GM23338 (cell line): ENCODE measurements around the gene SPTLC2. TPM values are rescaled to one million over a fixed set of nuclear protein-coding genes. Genes with fewer than 3 reads are reported as not detected.

Experiments used
- ATAC-seq: fragments of 200-7000 bp; cut with Tn5 transposase; 3 replicates; pipeline ENCODE4 v1.9.1; 2020
- DNase-seq: peaks from one replicate; pipeline ENCODE4 v3.0.0-alpha.2; 2015; ENCODE audit warnings: low spot score
- H2AFZ ChIP-seq: fragments of 200-600 bp; sonication (generic); 2 replicates; pipeline ENCODE4 v1.8.0; 2016; ENCODE audit warnings: antibody characterized with exemption, mild to moderate bottlenecking, moderate library complexity
- H3F3A ChIP-seq: fragments of 200-600 bp; sonication (generic); replicated peaks from 2 replicates; pipeline ENCODE4 v1.8.0; 2017; ENCODE audit warnings: antibody characterized with exemption, mixed run types, low read depth
- H3K27ac ChIP-seq: fragments of 200-600 bp; sonication (generic); 2 replicates; pipeline ENCODE4 v1.6.1; 2016; ENCODE audit warnings: low read depth
- H3K27me3 ChIP-seq: fragments of 200-600 bp; sonication (generic); 2 replicates; pipeline ENCODE4 v1.8.0; 2016; ENCODE audit warnings: mild to moderate bottlenecking, mixed run types, moderate library complexity; ENCODE audit not compliant: insufficient read depth
- H3K36me3 ChIP-seq: fragments of 200-600 bp; sonication (generic); 2 replicates; pipeline ENCODE4 v1.8.0; 2016; ENCODE audit warnings: mild to moderate bottlenecking; ENCODE audit not compliant: insufficient read depth
- H3K4me1 ChIP-seq: fragments of 200-600 bp; sonication (generic); 2 replicates; pipeline ENCODE4 v1.8.0; 2016; ENCODE audit warnings: mild to moderate bottlenecking, moderate library complexity; ENCODE audit not compliant: insufficient read depth
- H3K4me2 ChIP-seq: fragments of 200-600 bp; sonication (generic); 2 replicates; pipeline ENCODE4 v1.7.1; 2017; ENCODE audit warnings: mixed run types
- H3K4me3 ChIP-seq: fragments of 200-600 bp; sonication (generic); 2 replicates; pipeline ENCODE4 v1.6.1; 2016; ENCODE audit warnings: mixed run types
- H3K79me2 ChIP-seq: fragments of 200-600 bp; sonication (generic); replicated peaks from 2 replicates; pipeline ENCODE4 v1.8.0; 2017; ENCODE audit warnings: mild to moderate bottlenecking; ENCODE audit not compliant: insufficient read depth
- H3K9me2 ChIP-seq: fragments of 200-600 bp; sonication (generic); 2 replicates; pipeline ENCODE4 v1.8.0; 2017; ENCODE audit not compliant: insufficient read depth
- H4K20me1 ChIP-seq: fragments of 200-600 bp; sonication (generic); replicated peaks from 2 replicates; pipeline ENCODE4 v1.8.0; 2017; ENCODE audit warnings: mild to moderate bottlenecking; ENCODE audit not compliant: insufficient read depth
- H3K27ac Mint-ChIP-seq: 2 replicates; pipeline ENCODE4 v1.8.0; 2020; ENCODE audit warnings: inconsistent platforms, mild to moderate bottlenecking, moderate library complexity, mixed read lengths
- H3K27me3 Mint-ChIP-seq: 3 replicates; pipeline ENCODE4 v1.8.0; 2022; ENCODE audit warnings: low read depth, mild to moderate bottlenecking, moderate library complexity, mixed read lengths, inconsistent platforms; ENCODE audit not compliant: insufficient read depth, poor library complexity
- H3K36me3 Mint-ChIP-seq: 3 replicates; pipeline ENCODE4 v1.8.0; 2021; ENCODE audit warnings: low read depth, mild to moderate bottlenecking, inconsistent platforms, moderate library complexity, mixed read lengths
- H3K4me1 Mint-ChIP-seq: 3 replicates; pipeline ENCODE4 v1.8.0; 2020; ENCODE audit warnings: mild to moderate bottlenecking, inconsistent platforms, mixed read lengths
- H3K4me3 Mint-ChIP-seq: 3 replicates; pipeline ENCODE4 v1.8.0; 2021; ENCODE audit warnings: moderate library complexity, mild to moderate bottlenecking, inconsistent platforms, mixed read lengths
- H3K9me3 Mint-ChIP-seq: 3 replicates; pipeline ENCODE4 v1.8.0; 2020; ENCODE audit warnings: moderate library complexity, mild to moderate bottlenecking, inconsistent platforms, mixed read lengths
- ETS1 ChIP-seq: IDR thresholded peaks from 2 replicates; pipeline ENCODE4 v1.6.1; 2016; ENCODE audit warnings: antibody characterized with exemption
- STAT1 ChIP-seq: IDR thresholded peaks from one replicate; pipeline ENCODE4 v1.6.1; 2016; ENCODE audit warnings: antibody characterized with exemption; ENCODE audit not compliant: unreplicated experiment
- ZNF462 ChIP-seq: fragments of 250-450 bp; sonication (Bioruptor Pico); IDR thresholded peaks from 2 replicates; pipeline ENCODE4 v1.5.0; 2020; ENCODE audit warnings: mild to moderate bottlenecking, moderate library complexity
- polyA plus RNA-seq: library from polyadenylated mRNA; unstranded; fragments of >200 nt; fragmentation: Nextera tagmentation; extraction: Ambion mirVana; gene quantifications from 2 replicates; pipeline ENCODE4 v1.2.1, GENCODE V29; 2016
- total RNA-seq: library from RNA; depleted of rRNA; stranded (reverse); fragments of >200 nt; shearing (Covaris generic); gene quantifications from 2 replicates; pipeline ENCODE4 v1.2.3, GENCODE V29; 2014
- TF ChIP-seq, protein P1 (sequence below): IDR thresholded peaks from one replicate; pipeline ENCODE4 v1.6.1; 2018; ENCODE audit warnings: antibody characterized with exemption; ENCODE audit not compliant: unreplicated experiment

SPTLC2 gene
- total and polyA plus RNA-seq, 2 experiments from 2014 or later, result 22.3 to 38.9 TPM

- no peak for TF ChIP-seq ETS1
These were observed 93.3 kb downstream of the SPTLC2 start (continued) for GRCh38 chr14:77523109-77523508.

DNA sequence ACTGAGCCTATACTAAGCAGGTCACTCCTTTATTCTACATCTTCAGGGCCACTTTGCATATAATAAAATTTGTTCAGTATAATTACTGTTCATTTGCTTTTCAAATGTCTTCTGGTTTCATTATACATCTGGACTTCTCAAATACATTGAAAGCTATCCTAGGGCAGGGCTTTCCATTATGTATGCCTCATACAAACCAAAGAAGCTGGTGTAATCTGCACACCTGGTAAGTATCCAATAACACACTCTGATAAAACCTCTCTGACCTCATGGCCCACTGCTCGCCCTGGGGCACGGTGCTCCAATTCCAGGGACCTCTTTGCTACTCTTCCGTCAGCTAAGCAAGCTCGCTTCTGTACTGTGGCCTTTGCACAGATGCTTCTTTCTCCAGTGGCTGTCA lies 95.9 kb downstream of the SPTLC2 start:
- H2AFZ ChIP-seq, result no peak overlapping the region
- Mint-ChIP-seq H3K4me1 (no peaks in the 10 kb centered on the region), H3K36me3 (peaks cover 22% of the 10 kb centered on the region), H3K9me3 (no peaks in the 10 kb centered on the region), H3K4me3 (no peak overlapping the region), H3K27ac (no peak overlapping the region), H3K27me3 (peaks cover 3% of the 10 kb centered on the region)
- no peak overlapping the region for H3K4me2 ChIP-seq
- DNase-seq, result no peak
- H3K4me3 ChIP-seq, result no peak overlapping the region
- H3K36me3 ChIP-seq, result no peaks in the 10 kb centered on the region
- TF ChIP-seq, protein P1, sequence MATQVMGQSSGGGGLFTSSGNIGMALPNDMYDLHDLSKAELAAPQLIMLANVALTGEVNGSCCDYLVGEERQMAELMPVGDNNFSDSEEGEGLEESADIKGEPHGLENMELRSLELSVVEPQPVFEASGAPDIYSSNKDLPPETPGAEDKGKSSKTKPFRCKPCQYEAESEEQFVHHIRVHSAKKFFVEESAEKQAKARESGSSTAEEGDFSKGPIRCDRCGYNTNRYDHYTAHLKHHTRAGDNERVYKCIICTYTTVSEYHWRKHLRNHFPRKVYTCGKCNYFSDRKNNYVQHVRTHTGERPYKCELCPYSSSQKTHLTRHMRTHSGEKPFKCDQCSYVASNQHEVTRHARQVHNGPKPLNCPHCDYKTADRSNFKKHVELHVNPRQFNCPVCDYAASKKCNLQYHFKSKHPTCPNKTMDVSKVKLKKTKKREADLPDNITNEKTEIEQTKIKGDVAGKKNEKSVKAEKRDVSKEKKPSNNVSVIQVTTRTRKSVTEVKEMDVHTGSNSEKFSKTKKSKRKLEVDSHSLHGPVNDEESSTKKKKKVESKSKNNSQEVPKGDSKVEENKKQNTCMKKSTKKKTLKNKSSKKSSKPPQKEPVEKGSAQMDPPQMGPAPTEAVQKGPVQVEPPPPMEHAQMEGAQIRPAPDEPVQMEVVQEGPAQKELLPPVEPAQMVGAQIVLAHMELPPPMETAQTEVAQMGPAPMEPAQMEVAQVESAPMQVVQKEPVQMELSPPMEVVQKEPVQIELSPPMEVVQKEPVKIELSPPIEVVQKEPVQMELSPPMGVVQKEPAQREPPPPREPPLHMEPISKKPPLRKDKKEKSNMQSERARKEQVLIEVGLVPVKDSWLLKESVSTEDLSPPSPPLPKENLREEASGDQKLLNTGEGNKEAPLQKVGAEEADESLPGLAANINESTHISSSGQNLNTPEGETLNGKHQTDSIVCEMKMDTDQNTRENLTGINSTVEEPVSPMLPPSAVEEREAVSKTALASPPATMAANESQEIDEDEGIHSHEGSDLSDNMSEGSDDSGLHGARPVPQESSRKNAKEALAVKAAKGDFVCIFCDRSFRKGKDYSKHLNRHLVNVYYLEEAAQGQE, result no peak
- H3K79me2 ChIP-seq, result no peaks in the 10 kb centered on the region
- no peaks in the 10 kb centered on the region for H4K20me1 ChIP-seq
- ATAC-seq, result no peak
- H3K9me2 ChIP-seq, result no peaks in the 10 kb centered on the region
- no peaks in the 10 kb centered on the region for H3F3A ChIP-seq
- H3K27ac ChIP-seq, result no peak overlapping the region
- H3K4me1 ChIP-seq, result no peaks in the 10 kb centered on the region
- no peaks in the 10 kb centered on the region for H3K27me3 ChIP-seq

GRCh38 chr14:77516126-77516525 lies 100.3 kb downstream of the SPTLC2 start:
- H3K4me2 ChIP-seq, result no peak overlapping the region
- DNase-seq, result no peak
- no peaks in the 10 kb centered on the region for H3K27me3 ChIP-seq
- no peak overlapping the region for H3K4me3 ChIP-seq
- no peak overlapping the region for H3K4me3 Mint-ChIP-seq
- H3K36me3 Mint-ChIP-seq, result peaks cover 33% of the 10 kb centered on the region
- no peak for ATAC-seq
- H3F3A ChIP-seq, result no peaks in the 10 kb centered on the region
- peaks cover 3% of the 10 kb centered on the region; the same call in 1 of the 2 replicates for H3K36me3 ChIP-seq
- H3K9me2 ChIP-seq, result no peaks in the 10 kb centered on the region
- H3K9me3 Mint-ChIP-seq, result no peaks in the 10 kb centered on the region
- no peaks in the 10 kb centered on the region for H3K4me1 ChIP-seq
- no peak for TF ChIP-seq STAT1
- no peak for TF ChIP-seq ZNF462 (CRISPR knock-in tag)
- no peaks in the 10 kb centered on the region for H3K4me1 Mint-ChIP-seq
- peaks cover 3% of the 10 kb centered on the region for H3K27me3 Mint-ChIP-seq
- no peaks in the 10 kb centered on the region for H3K79me2 ChIP-seq
- no peaks in the 10 kb centered on the region for H4K20me1 ChIP-seq
- H2AFZ ChIP-seq, result no peak overlapping the region
- H3K27ac Mint-ChIP-seq, result no peak overlapping the region
- no peak overlapping the region for H3K27ac ChIP-seq
